Lung (tissue), 12 donors: ENCODE measurements around the gene STOX1. TPM values are rescaled to one million over a fixed set of nuclear protein-coding genes. Genes with fewer than 3 reads are reported as not detected.
"Not testable (repeated sequence)": the region's sequence is repeated elsewhere in the genome, so short reads cannot be mapped to it uniquely, and the experiment has no call there.

Experiments
- ATAC-seq: fragments of 200-7000 bp; cut with Tn5 transposase; one replicate; pipeline ENCODE4 v1.9.1; 2020; ENCODE audit warnings: moderate number of reproducible peaks; ENCODE audit not compliant: insufficient read depth, low FRiP score
- DNase-seq, 3 donors: peaks; one replicate each; pipeline ENCODE4 v3.0.0-alpha.2; 2013 to 2017
- H3K27ac ChIP-seq, 2 donors: one replicate each; pipeline ENCODE4 v1.5.1; 2013; ENCODE audit warnings: mild to moderate bottlenecking in 2 of 2, moderate library complexity in 2 of 2, control low read depth in 1 of 2, inconsistent platforms in 1 of 2, low read depth in 1 of 2, low read length in 1 of 2
- H3K27me3 ChIP-seq, 3 donors: one replicate each; pipeline ENCODE4 v1.5.1; 2013; ENCODE audit warnings: low read length in 2 of 3; ENCODE audit not compliant: control insufficient read depth in 3 of 3, insufficient read depth in 3 of 3
- H3K36me3 ChIP-seq, 4 donors: one replicate each; pipeline ENCODE4 v1.5.1; 2013; ENCODE audit warnings: low read length in 4 of 4, mild to moderate bottlenecking in 1 of 4, moderate library complexity in 1 of 4; ENCODE audit not compliant: control insufficient read depth in 4 of 4, insufficient read depth in 4 of 4
- H3K4me1 ChIP-seq, 5 donors: one replicate each; pipeline ENCODE4 v1.5.1; 2013; ENCODE audit warnings: low read length in 5 of 5, mild to moderate bottlenecking in 2 of 5, moderate library complexity in 1 of 5; ENCODE audit not compliant: control insufficient read depth in 5 of 5, insufficient read depth in 5 of 5
- H3K4me3 ChIP-seq: one replicate; pipeline ENCODE4 v1.5.1; 2013; ENCODE audit warnings: mild to moderate bottlenecking, control low read depth, moderate library complexity
- H3K9ac ChIP-seq, 2 donors: one replicate each; pipeline ENCODE4 v1.5.1; 2013; ENCODE audit warnings: low read length in 2 of 2, control low read depth in 1 of 2; ENCODE audit not compliant: insufficient read depth in 1 of 2
- H3K9me3 ChIP-seq, 4 donors: one replicate each; pipeline ENCODE4 v1.5.1; 2013; ENCODE audit warnings: low read length in 3 of 4, mild to moderate bottlenecking in 1 of 4, moderate library complexity in 1 of 4; ENCODE audit not compliant: control insufficient read depth in 4 of 4, insufficient read depth in 3 of 4
- CTCF ChIP-seq: IDR thresholded peaks from 2 replicates; pipeline ENCODE4 v1.5.1; 2012; ENCODE audit warnings: mild to moderate bottlenecking; ENCODE audit errors: control extremely low read depth, extremely low read depth
- WGBS, 2 donors: extraction: QIAGEN DNeasy Blood & Tissue Kit; methylation state at CpG; one replicate each; pipeline ENCODE4 v1.1.7; 2013; 5-methylcytosine and 5-hydroxymethylcytosine counted together
- polyA plus RNA-seq, 2 donors: library from polyadenylated mRNA; stranded (reverse); fragments of 200-250 nt; gene quantifications; one replicate each; pipeline ENCODE4 v1.2.1, GENCODE V29; 2013
- total RNA-seq, 2 donors: library from RNA; depleted of rRNA in 1 of 2; stranded (reverse); fragments of >200 nt in 1 of 2; gene quantifications; one replicate each; pipeline ENCODE4 v1.2.1, GENCODE V29; 2014 to 2021
- donor health status: control.
- donor health status: control.
- donor health status: Bipolar disorder and iron deficiency.
- donor health status: healthy.
- donor health status: DM: yes; HTN: yes; CAD: no.

STOX1 gene
- total and polyA plus RNA-seq, 4 donors = 1.8 to 10.1 (median 3.9) TPM

- Histone ChIP-seq H3K27me3 (no peaks in the 10 kb centered on the region), H3K36me3 (no peaks in the 10 kb centered on the region), H3K4me3 (no peak overlapping the region), H3K9me3 (peaks cover 0 to 4% (median 1%) of the 10 kb centered on the region in 4 donors), H3K27ac (no peak overlapping the region), H3K4me1 (peaks cover 0 to 3% (median 0%) of the 10 kb centered on the region in 5 donors), H3K9ac (no peak overlapping the region)
- DNase-seq (no peak), ATAC-seq (no peak)
- 97% methylated on average over 1 of the region's 1 CpG for WGBS, 2 donors
- no peak for TF ChIP-seq CTCF
Measured at GRCh38 chr10:68864611-68865010, 37.3 kb downstream of the STOX1 start.

- not testable (repeated sequence) for ATAC-seq, H3K27ac ChIP-seq, H3K9ac ChIP-seq, H3K27me3 ChIP-seq, H3K9me3 ChIP-seq, DNase-seq, H3K36me3 ChIP-seq, H3K4me3 ChIP-seq
- H3K4me1 ChIP-seq = peaks cover 0 to 14% (median 0%) of the 10 kb centered on the region in 5 donors
- WGBS, 2 donors = 95 to 96% methylated on average over 8 of the region's 8 CpGs
Measured at GRCh38 chr10:68868173-68868572, 40.8 kb downstream of the STOX1 start.

GRCh38 chr10:68869623-68870022 is 42.3 kb downstream of the STOX1 start:
- H3K4me1 ChIP-seq = peaks cover 0 to 14% (median 0%) of the 10 kb centered on the region in 5 donors
- no peak overlapping the region for H3K4me3 ChIP-seq
- DNase-seq = peak in 2 of 3 donors; percentile 21 to 57
- no peaks in the 10 kb centered on the region for H3K36me3 ChIP-seq
- no peaks in the 10 kb centered on the region for H3K27me3 ChIP-seq
- WGBS, 2 donors = 72 to 94% methylated on average over 2 of the region's 2 CpGs
- ATAC-seq = no peak
- no peak overlapping the region for H3K9ac ChIP-seq
- H3K27ac ChIP-seq = no peak overlapping the region
- H3K9me3 ChIP-seq = no peaks in the 10 kb centered on the region
- no peak for TF ChIP-seq CTCF

GRCh38 chr10:68870061-68870460 is 42.7 kb downstream of the STOX1 start:
- Histone ChIP-seq H3K27ac (no peak overlapping the region), H3K4me3 (no peak overlapping the region), H3K27me3 (no peaks in the 10 kb centered on the region), H3K9me3 (no peaks in the 10 kb centered on the region), H3K9ac (no peak overlapping the region), H3K4me1 (peaks cover 0 to 14% (median 0%) of the 10 kb centered on the region in 5 donors), H3K36me3 (no peaks in the 10 kb centered on the region)
- no peak for DNase-seq
- TF ChIP-seq CTCF = no peak
- 79 to 91% methylated on average over 2 of the region's 2 CpGs for WGBS, 2 donors
- no peak for ATAC-seq
